Cardiac muscle cell (in vitro differentiated cells and primary cell): ENCODE results near the gene SPOCK2. TPM values are rescaled to one million over a fixed set of nuclear protein-coding genes. Genes with fewer than 3 reads are reported as not detected.

Experiments used
- DNase-seq, 2 donors: peaks; one replicate each; pipeline versions ENCODE4 v3.0.0 to v3.0.0-alpha.2; 2010 to 2017; ENCODE audit warnings: low read depth in 1 of 2, low spot score in 1 of 2
- H3K27ac ChIP-seq: fragments of 200-600 bp; sonication (generic); 2 replicates; pipeline ENCODE4 v1.5.1; 2016
- H3K27me3 ChIP-seq: fragments of 200-600 bp; sonication (generic); 2 replicates; pipeline ENCODE4 v1.6.0; 2016; ENCODE audit warnings: control low read depth
- H3K36me3 ChIP-seq: fragments of 200-600 bp; sonication (generic); 2 replicates; pipeline ENCODE4 v1.5.1; 2016; ENCODE audit warnings: control low read depth
- H3K4me1 ChIP-seq: fragments of 200-600 bp; sonication (generic); 2 replicates; pipeline ENCODE4 v1.8.1; 2017; ENCODE audit warnings: low read depth, mild to moderate bottlenecking, mixed run types
- H3K4me3 ChIP-seq: fragments of 200-600 bp; sonication (generic); 2 replicates; pipeline ENCODE4 v1.5.1; 2016; ENCODE audit warnings: mild to moderate bottlenecking
- H3K9me3 ChIP-seq: fragments of 200-600 bp; sonication (generic); 2 replicates; pipeline ENCODE4 v1.5.1; 2017; ENCODE audit warnings: low read depth, mild to moderate bottlenecking, control low read depth
- CTCF ChIP-seq: IDR thresholded peaks from 2 replicates; pipeline ENCODE4 v1.5.1; 2012; ENCODE audit warnings: low read depth, mild to moderate bottlenecking, low read length
- polyA plus RNA-seq: library from polyadenylated mRNA; unstranded; fragments of >200 nt; fragmentation: Nextera tagmentation; extraction: Ambion mirVana; gene quantifications from 2 replicates; pipeline ENCODE4 v1.2.1, GENCODE V29; 2016
- total RNA-seq: library from RNA; depleted of rRNA; stranded (reverse); fragments of >200 nt; gene quantifications from 2 replicates; pipeline ENCODE4 v1.2.3, GENCODE V29; 2016

The SPOCK2 gene
- total and polyA plus RNA-seq, 2 experiments from 2014 or later: 3.9 to 5.0 TPM

- Histone ChIP-seq H3K27me3 (no peaks in the 10 kb centered on the region), H3K9me3 (no peaks in the 10 kb centered on the region), H3K27ac (no peak overlapping the region), H3K4me1 (peaks cover 27% of the 10 kb centered on the region), H3K36me3 (no peaks in the 10 kb centered on the region), H3K4me3 (no peak overlapping the region)
- DNase-seq: peak in 1 of 2 donors; percentile 77
- TF ChIP-seq CTCF: peak; percentile 22
These were observed 8.0 kb upstream of the SPOCK2 start for GRCh38 chr10:72096115-72097000.

- Histone ChIP-seq H3K27me3 (peaks cover 4% of the 10 kb centered on the region), H3K4me3 (no peak overlapping the region), H3K9me3 (no peaks in the 10 kb centered on the region), H3K4me1 (peaks cover 27% of the 10 kb centered on the region), H3K36me3 (no peaks in the 10 kb centered on the region), H3K27ac (no peak overlapping the region)
- no peak for DNase-seq
- no peak for TF ChIP-seq CTCF
These were observed 6.8 kb upstream of the SPOCK2 start for GRCh38 chr10:72095195-72095594.

- Histone ChIP-seq H3K27me3 (peaks cover 10% of the 10 kb centered on the region), H3K4me3 (no peak overlapping the region), H3K4me1 (peaks cover 27% of the 10 kb centered on the region), H3K36me3 (no peaks in the 10 kb centered on the region), H3K27ac (no peak overlapping the region), H3K9me3 (no peaks in the 10 kb centered on the region)
- no peak for TF ChIP-seq CTCF
- no peak for DNase-seq
These were observed 6.2 kb upstream of the SPOCK2 start for GRCh38 chr10:72094574-72094973.

GRCh38 chr10:72093450-72093849 lies 5.1 kb upstream of the SPOCK2 start:
- peaks cover 23% of the 10 kb centered on the region for H3K4me1 ChIP-seq
- peaks cover 21% of the 10 kb centered on the region for H3K27me3 ChIP-seq
- no peak for TF ChIP-seq CTCF
- no peak overlapping the region for H3K4me3 ChIP-seq
- H3K9me3 ChIP-seq: no peaks in the 10 kb centered on the region
- no peaks in the 10 kb centered on the region for H3K36me3 ChIP-seq
- no peak overlapping the region for H3K27ac ChIP-seq
- DNase-seq: no peak

GRCh38 chr10:72092987-72093386 lies 4.6 kb upstream of the SPOCK2 start:
- TF ChIP-seq CTCF: no peak
- no peaks in the 10 kb centered on the region for H3K9me3 ChIP-seq
- H3K4me1 ChIP-seq: peaks cover 22% of the 10 kb centered on the region
- H3K4me3 ChIP-seq: no peak overlapping the region
- H3K36me3 ChIP-seq: no peaks in the 10 kb centered on the region
- no peak overlapping the region for H3K27ac ChIP-seq
- H3K27me3 ChIP-seq: peaks cover 26% of the 10 kb centered on the region
- DNase-seq: no peak
